Inflammatory macrophage (primary cell): Measurements from ENCODE around the gene ACAP1.
A peak's percentile ranks its signal among the peaks of the same experiment; 100 is the strongest.

Experiments used
- DNase-seq, 2 donors: peaks; one replicate each; pipeline ENCODE4 v3.0.0-alpha.2; 2020 to 2022

Gene ACAP1

DNA sequence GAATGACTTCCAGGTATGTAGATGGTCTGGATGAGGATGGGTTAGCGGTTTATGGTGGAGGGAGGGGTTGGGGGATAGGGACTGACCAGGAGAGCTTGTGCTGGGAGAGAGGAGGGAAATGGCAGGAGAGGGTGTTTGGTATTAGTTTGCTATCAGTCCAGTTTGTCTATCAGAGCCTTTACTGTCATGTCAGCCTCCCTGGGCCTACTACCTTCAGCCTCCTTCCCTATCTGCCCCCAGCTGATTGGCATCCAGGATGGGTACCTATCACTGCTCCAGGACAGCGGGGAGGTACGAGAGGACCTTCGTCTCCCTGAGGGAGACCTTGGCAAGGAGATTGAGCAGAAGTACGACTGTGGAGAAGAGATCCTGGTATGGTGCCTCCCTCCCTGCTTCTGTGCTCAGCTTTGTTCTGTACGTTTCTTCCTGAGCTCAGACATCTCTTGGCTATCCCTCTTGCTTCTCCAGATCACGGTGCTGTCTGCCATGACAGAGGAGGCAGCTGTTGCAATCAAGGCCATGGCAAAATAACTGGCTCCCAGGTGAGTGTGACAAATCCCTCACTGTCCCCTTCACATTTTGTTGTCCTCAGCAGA is 25.1 kb upstream of the ACAP1 start:
- no peak for DNase-seq

GRCh38 chr17:7312432-7313087 is 23.8 kb upstream of the ACAP1 start:
- DNase-seq, result no peak

DNA sequence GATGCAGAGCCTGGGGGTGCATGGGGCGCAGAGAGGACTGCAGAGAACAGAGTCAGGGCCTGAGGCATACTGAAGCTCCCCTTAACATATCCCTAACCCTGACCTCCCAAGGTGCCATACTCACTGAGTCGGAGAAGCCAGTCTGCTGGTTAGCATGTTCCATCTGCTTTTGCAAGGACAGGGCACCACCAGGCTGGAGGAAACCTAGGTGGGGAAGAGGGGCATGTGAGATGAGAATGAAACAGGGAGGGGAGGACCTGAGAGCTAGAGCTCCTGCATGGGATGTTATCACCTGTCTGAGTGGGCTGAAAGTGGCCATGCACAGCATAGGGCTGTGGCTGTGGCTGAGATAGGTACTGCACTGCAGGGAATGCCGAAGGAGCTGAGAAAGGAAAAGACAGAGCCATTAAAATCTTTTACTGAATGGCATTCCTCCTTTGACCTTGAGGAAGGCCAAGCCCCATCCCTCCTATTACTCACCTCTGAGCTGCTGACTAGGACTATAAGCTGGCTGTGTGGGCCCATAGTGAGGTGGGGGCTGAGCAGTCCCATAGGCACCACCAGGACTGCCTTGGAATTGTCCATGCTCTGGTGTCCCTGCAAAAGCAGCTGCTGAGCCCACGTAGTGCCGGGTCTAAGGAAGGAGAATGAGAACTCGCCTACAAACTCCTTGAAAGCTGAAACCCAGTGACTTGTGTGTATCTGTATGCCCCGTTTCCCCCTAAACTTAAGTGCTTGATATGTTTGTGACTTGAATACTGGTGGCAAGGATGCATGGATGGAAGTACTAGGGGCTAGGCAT is 23.0 kb upstream of the ACAP1 start:
- no peak for DNase-seq

DNA sequence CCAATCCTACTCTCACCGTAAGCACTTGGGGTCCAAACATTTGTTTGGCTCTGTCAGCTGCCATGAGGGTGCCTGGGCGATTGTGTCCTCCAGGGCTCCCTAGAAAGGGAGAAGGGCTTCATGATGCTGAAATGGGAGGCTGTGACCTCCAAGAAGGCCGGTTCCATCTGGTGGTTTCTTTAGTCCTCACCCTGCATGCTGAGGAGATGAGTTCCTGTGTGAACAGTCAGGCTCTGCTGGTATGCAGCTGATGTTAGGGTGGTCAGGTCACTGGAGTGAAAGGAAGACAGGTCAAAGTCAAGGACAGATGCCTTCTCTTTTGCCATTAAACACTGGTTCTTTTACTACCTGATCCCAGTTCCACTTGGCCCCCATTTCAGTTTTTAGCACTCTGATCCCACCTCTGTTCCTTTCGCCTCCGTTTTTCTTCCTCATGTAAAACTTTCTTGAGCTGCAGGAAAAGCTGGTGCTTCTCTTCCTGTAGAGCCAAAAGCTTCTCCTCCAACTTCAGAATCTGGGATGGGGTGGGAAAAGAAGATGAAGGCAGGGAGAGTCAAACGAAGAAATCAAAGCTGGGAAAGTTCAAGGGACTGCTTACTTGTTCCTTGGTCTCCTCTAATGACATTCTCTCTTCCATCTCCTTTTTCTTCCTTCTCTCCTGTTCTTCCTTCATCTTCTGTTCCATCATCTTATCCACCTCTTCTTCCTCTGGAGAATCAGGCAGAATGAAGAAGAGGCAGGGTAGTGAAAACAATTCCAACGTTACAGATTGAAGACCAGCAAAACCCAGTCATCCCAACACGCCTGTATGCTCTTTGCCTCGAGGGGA is 22.2 kb upstream of the ACAP1 start:
- no peak for DNase-seq

GRCh38 chr17:7314719-7315569 is 21.4 kb upstream of the ACAP1 start, which contains the start of gene GPS2:
TSS of gene GPS2 (minus strand) at chr17:7315360. CDS start at chr17:7315052, 308 bp downstream.
- peak; percentile 80 to 90 for DNase-seq

DNA sequence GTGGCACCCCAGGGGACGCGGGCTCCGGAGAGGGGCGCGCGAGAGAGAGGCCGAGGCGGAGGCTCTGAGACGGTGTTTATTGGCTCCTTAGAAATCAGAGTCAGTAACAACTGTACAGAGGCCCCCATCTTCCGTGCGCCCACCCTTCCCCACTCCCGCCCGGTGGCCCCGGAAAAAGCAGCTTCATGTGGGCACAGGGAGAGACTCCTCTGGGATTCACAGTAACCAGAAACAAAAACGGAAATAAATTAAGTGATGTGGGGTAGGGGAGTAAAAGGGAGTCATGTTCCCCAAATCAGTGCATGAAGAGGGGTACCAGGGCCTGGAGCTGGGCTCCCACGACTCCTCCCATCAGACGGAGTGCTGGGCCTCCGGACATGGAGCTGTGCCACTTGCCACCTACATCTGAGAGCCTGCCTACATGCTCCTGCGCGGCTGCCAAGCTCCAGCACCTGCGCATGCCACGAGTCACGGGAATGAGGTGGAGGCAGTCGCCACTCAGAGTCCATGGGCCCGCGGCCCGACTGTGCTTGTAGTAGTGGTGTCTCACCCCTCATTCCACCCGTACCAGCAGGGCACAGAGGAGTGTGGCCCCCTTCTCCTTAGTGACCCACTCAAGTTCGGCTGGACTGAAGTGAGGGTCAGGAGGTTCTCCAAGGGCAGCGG is 20.6 kb upstream of the ACAP1 start:
- no peak for DNase-seq

- no peak for DNase-seq
These were observed 19.0 kb upstream of the ACAP1 start for GRCh38 chr17:7317161-7317803.

- no peak for DNase-seq
These were observed 18.0 kb upstream of the ACAP1 start for GRCh38 chr17:7318121-7318860.

GRCh38 chr17:7321466-7321865 is 14.9 kb upstream of the ACAP1 start:
- DNase-seq, result no peak

DNA sequence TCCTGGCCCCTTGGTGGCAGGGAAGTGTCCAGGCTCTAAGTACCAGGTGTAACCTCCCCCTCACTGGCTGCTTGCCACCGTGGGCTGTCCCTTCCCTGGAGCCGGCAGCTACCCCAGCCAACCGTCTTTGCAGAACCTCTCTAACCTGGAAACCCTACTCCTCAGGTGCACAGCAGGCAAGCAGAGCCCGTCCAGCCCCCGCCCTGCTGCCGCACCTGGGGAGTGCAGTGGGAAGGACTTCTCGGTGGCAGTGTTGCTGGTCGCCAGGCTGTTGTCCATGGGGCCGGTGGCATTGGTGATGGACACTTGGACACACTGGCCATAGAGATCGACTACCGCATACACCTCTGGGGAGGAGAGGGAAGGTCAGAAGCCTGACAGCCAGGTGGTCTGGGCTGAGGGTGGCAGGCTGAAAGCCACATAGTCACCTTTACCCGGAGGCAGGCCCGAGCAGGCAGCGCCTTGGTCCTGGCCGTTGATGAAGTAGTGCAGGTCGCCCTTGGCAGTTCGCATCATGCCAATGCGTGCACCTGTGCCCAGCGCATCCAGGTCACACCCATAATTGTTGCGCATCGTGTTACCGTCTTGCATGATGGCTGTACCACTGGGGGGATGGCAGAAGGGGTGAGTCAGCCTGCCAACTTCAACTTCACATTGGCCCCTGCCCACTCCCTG is 13.7 kb upstream of the ACAP1 start:
- no peak for DNase-seq

- peak; percentile 35 to 54 for DNase-seq
These were observed 12.4 kb upstream of the ACAP1 start for GRCh38 chr17:7323731-7324437.

GRCh38 chr17:7324438-7324779 is 11.9 kb upstream of the ACAP1 start:
- no peak for DNase-seq

DNA sequence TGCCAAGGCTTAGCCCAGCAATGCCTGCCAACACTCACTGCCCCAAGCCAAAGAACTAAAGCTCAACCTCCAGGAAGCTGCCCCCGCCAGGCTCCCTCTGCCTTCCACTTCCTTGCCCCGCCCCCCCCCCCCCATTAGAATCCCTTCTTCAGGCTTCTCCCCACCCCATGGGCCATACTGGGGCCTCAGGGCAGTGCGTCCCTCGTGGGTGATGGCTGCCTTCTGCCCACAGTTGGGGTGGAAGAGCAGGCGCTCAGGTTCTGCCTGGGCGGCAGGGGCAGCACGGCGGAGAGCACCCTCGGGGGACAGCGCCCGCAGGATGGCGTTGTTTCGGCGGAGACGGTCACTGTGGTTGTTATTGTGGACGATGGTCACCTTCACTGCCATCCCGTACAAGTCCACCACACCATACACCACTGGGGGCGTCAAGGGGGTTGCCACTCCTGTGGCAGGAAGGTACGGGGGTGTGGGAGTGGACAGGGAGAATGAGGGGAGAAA is 11.2 kb upstream of the ACAP1 start:
- DNase-seq, result no peak

DNA sequence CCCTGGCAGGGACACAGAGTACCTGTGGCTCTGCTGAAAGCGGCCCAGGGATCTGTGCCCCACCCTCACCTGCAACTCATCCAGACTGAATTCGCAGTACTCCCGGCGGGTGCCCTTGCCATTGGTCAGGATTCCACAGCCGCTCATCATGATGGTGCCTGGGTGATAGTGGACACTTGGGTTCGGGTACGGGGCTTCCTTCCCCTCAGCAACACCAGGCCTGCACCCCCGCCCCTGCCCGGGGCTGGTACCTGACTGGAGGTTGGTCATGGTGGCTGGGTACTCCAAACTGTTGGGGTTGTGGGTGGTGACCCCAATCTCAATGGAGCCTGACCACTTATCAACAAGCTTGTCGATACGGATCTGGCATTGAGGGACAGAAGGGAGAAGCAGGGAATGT is 10.1 kb upstream of the ACAP1 start:
- no peak for DNase-seq

GRCh38 chr17:7327056-7327455 is 9.3 kb upstream of the ACAP1 start:
- no peak for DNase-seq

- no peak for DNase-seq
These were observed 8.8 kb upstream of the ACAP1 start for GRCh38 chr17:7327501-7327900.

DNA sequence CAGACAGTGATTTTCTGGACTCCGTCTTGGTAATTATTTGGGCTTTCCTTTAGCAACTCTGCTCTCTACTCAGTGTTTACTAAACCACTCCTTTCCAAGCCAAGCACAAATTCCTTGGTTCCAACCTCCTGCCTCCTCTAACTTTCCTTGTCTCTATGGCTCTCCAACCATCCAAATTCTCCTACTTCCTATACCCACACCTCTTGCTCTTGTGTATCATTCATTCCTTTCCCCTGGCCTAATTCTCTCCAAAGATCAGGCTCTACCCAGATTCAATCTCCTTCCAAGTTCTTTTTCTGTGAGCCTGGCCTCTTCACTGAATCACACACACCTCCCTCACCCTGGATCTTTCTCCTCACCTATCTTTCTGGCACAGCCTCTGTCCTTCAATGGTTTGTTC is 8.3 kb upstream of the ACAP1 start:
- DNase-seq, result no peak

- DNase-seq, result peak in 1 of 2 donors; percentile 7
These were observed 7.4 kb upstream of the ACAP1 start, which contains the start of gene NEURL4 for GRCh38 chr17:7328840-7329373. TSS of gene NEURL4 (minus strand) at chr17:7329335. CDS start at chr17:7329312, 23 bp downstream.
